ENCODE results near the gene KCNQ1.

The KCNQ1 gene

GRCh38 chr11:2770096-2770751 lies 325.4 kb downstream of the KCNQ1 start (continued):
- TF ChIP-seq CREB5 (CRISPR knock-in tag; IDR thresholded peaks at IDR 0.05; ENCODE audit: low read depth) (no peak), OSR1 (CRISPR knock-in tag; IDR thresholded peaks at IDR 0.05) (no peak), ZC3H10 (CRISPR knock-in tag; IDR thresholded peaks at IDR 0.05) (no peak), ISL1 (CRISPR knock-in tag; IDR thresholded peaks at IDR 0.05) (no peak), ZNF70 (CRISPR knock-in tag; IDR thresholded peaks at IDR 0.05) (no peak), ZNF565 (CRISPR knock-in tag; conservative IDR thresholded peaks at IDR 0.05; ENCODE audit: low read depth) (no peak), ARNTL (CRISPR knock-in tag; IDR thresholded peaks at IDR 0.05; ENCODE audit: borderline replicate concordance, low read depth) (no peak), POU6F1 (CRISPR knock-in tag; IDR thresholded peaks at IDR 0.05; ENCODE audit: borderline replicate concordance, low read depth) (no peak)

- ATAC-seq = no peak
- TF ChIP-seq SNAI2 (CRISPR knock-in tag; IDR thresholded peaks at IDR 0.05) = no peak
- TF ChIP-seq BACH2 (CRISPR knock-in tag; IDR thresholded peaks at IDR 0.05; ENCODE audit: borderline replicate concordance) = no peak
- TF ChIP-seq GLIS3 (CRISPR knock-in tag; IDR thresholded peaks at IDR 0.05) = no peak
- TF ChIP-seq ZNF8 (CRISPR knock-in tag; IDR thresholded peaks at IDR 0.05) = no peak
- no peak for TF ChIP-seq ZC3H10 (CRISPR knock-in tag; IDR thresholded peaks at IDR 0.05)
- no peak for TF ChIP-seq CREB5 (CRISPR knock-in tag; IDR thresholded peaks at IDR 0.05; ENCODE audit: low read depth)
- TF ChIP-seq CSDC2 (CRISPR knock-in tag; IDR thresholded peaks at IDR 0.05) = no peak
- no peak for TF ChIP-seq ZNF70 (CRISPR knock-in tag; IDR thresholded peaks at IDR 0.05)
- TF ChIP-seq CSRNP3 (CRISPR knock-in tag; IDR thresholded peaks at IDR 0.05) = no peak
- TF ChIP-seq ISL1 (CRISPR knock-in tag; IDR thresholded peaks at IDR 0.05) = no peak
- no peak for TF ChIP-seq PATZ1 (CRISPR knock-in tag; IDR thresholded peaks at IDR 0.05; ENCODE audit: borderline replicate concordance)
- TF ChIP-seq TCF4 (CRISPR knock-in tag; IDR thresholded peaks at IDR 0.05; ENCODE audit: borderline replicate concordance) = no peak
- TF ChIP-seq ZNF565 (CRISPR knock-in tag; conservative IDR thresholded peaks at IDR 0.05; ENCODE audit: low read depth) = no peak
- no peak for TF ChIP-seq TSHZ2 (CRISPR knock-in tag; IDR thresholded peaks at IDR 0.05)
- no peak for TF ChIP-seq ZFP3 (CRISPR knock-in tag; IDR thresholded peaks at IDR 0.05)
- TF ChIP-seq OSR1 (CRISPR knock-in tag; IDR thresholded peaks at IDR 0.05) = no peak
- no peak for TF ChIP-seq RARB (CRISPR knock-in tag; IDR thresholded peaks at IDR 0.05)
- no peak for TF ChIP-seq POU6F1 (CRISPR knock-in tag; IDR thresholded peaks at IDR 0.05; ENCODE audit: borderline replicate concordance, low read depth)
- no peak for TF ChIP-seq PPARA (CRISPR knock-in tag; IDR thresholded peaks at IDR 0.05; ENCODE audit: borderline replicate concordance)
These were observed 326.0 kb downstream of the KCNQ1 start for GRCh38 chr11:2770761-2771301.

Measured in SK-N-SH treated with all-trans-retinoic acid at 6 μM for 48 hours (cell line).